T-helper 1 cell treated with Interleukin-12 subunit alpha and Interleukin-12 subunit beta and Interleukin-4 antibody, amounts not matched to agents 30 μg/mL and 1 μg/mL, for 36 hours (primary cell): Measurements from ENCODE around the gene GNB3.

Experiments used
- H3K27ac Mint-ChIP-seq: one replicate; pipeline ENCODE4 v1.8.0; 2021; ENCODE audit warnings: mild to moderate bottlenecking, mixed read lengths
- H3K27me3 Mint-ChIP-seq: one replicate; pipeline ENCODE4 v1.8.0; 2021; ENCODE audit warnings: low read depth, mixed read lengths
- H3K36me3 Mint-ChIP-seq: one replicate; pipeline ENCODE4 v1.8.0; 2021; ENCODE audit warnings: low read depth, mixed read lengths
- H3K4me1 Mint-ChIP-seq: one replicate; pipeline ENCODE4 v1.8.0; 2021; ENCODE audit warnings: low read depth, mixed read lengths
- H3K4me3 Mint-ChIP-seq: one replicate; pipeline ENCODE4 v1.8.0; 2021; ENCODE audit warnings: mild to moderate bottlenecking, moderate library complexity, mixed read lengths
- H3K9me3 Mint-ChIP-seq: one replicate; pipeline ENCODE4 v1.8.0; 2021; ENCODE audit warnings: mixed read lengths

GNB3 gene

DNA sequence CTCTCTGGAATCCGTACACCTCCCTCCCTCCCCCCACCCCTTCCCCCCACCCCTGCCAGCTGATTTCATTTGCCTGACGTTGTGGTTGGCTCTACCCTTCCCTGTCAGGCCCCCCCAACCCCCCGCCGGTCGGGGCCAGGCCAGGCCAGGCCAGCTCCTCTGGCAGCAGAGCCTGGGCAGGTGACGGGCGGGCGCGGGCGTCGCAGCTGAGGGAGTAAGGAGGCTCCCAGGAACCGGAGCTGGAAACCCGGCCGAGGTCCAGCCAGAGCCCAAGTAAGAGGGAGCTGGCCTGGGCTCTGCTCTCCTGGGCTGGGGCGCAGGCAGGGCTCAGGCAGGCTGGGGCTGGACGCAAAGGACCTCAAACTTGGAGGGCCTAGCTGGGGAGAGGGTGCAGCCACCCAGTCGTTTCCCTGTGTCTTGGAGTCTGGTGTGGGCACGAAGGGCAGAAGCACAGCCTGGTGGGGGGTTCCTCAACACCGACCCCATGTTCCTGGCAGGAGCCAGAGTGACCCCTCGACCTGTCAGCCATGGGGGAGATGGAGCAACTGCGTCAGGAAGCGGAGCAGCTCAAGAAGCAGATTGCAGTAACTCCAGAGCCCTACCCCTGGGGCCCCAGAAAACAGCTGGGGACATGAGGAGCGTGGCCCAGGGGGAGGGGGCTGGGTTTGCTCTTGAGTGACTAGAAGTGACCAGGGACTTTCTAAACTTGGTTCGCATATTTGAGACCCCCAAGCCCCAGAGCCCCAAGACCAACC is at the start of gene GNB3:
Gene GNB3, plus strand, starts transcription at position 165 of the 755 bp plus-strand sequence. Its CDS starts 363 bp downstream, at position 528.
- H3K27ac Mint-ChIP-seq: no peak within 1 kb of the TSS
- no peaks in the 10 kb centered on the region for H3K9me3 Mint-ChIP-seq
- no peaks in the 10 kb centered on the region for H3K4me1 Mint-ChIP-seq

DNA sequence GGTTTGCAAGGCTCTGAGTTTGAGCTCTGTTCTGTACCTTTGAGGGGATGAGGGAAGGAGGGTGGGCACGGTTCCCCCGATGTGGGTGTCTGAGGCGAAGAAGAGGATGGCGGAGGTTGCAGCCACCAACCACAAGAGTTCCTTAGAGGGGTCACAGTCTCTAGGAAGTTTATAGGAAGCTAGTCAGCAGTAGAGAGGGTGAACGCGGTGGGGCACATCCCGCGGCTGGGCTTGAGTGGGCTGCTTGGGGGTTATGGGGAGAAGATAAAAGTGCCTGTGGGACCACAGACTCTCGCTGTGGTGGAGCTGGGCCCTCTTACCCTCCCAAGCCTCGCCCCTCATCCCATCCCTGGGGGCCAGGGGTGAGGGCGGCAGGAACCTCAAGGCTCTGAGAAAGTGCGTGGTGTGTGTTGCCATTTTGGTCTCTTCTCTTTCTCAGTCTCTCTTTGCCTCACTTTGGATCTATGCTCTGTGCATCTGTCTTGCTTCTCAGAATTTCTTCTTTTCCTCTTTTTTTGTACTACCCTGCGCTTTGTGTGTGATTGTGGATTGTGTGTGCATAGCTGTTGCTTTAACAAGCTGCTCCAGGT is 48.7 kb upstream of the GNB3 start:
- Mint-ChIP-seq H3K36me3 (peaks cover 32% of the 10 kb centered on the region), H3K4me3 (peak overlapping the region; percentile 100), H3K27ac (peak overlapping the region; percentile 92), H3K27me3 (no peaks in the 10 kb centered on the region), H3K9me3 (no peaks in the 10 kb centered on the region), H3K4me1 (peaks cover 51% of the 10 kb centered on the region)

More for the DNA sequence above, at the start of gene GNB3:
- Mint-ChIP-seq H3K36me3 (peaks cover 5% of the 10 kb centered on the region), H3K4me3 (no peak within 1 kb of the TSS), H3K27me3 (no peaks in the 10 kb centered on the region)

- H3K4me1 Mint-ChIP-seq: peaks cover 55% of the 10 kb centered on the region
- H3K27me3 Mint-ChIP-seq: no peaks in the 10 kb centered on the region
- peak overlapping the region; percentile 100 for H3K4me3 Mint-ChIP-seq
- H3K27ac Mint-ChIP-seq: peak overlapping the region; percentile 92
- H3K36me3 Mint-ChIP-seq: peaks cover 38% of the 10 kb centered on the region
- H3K9me3 Mint-ChIP-seq: no peaks in the 10 kb centered on the region
Observed at GRCh38 chr12:6792522-6793201, 48.1 kb upstream of the GNB3 start.

DNA sequence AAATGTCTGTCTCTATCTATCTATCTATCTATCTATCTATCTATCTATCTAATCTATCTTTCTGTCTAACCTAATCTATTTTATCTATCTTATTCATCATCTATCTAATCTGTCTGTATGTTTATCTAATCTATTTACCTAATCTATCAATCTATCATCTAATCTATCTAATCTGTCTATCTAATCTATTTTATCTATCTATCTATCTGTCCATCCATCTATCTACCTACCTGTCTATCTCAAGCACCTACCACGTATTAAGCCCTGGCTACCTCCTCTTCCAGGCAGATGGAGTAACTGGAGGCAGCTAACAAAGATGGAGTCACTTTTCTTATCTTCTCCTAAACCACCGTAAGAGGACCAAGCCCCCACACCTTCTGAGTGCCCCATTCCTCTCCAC is 45.6 kb upstream of the GNB3 start:
- H3K27me3 Mint-ChIP-seq: no peaks in the 10 kb centered on the region
- no peaks in the 10 kb centered on the region for H3K9me3 Mint-ChIP-seq
- H3K4me3 Mint-ChIP-seq: no peak overlapping the region
- peaks cover 54% of the 10 kb centered on the region for H3K36me3 Mint-ChIP-seq
- peak overlapping the region; percentile 29 for H3K27ac Mint-ChIP-seq
- peaks cover 53% of the 10 kb centered on the region for H3K4me1 Mint-ChIP-seq

GRCh38 chr12:6796576-6796975 is 44.1 kb upstream of the GNB3 start:
- Mint-ChIP-seq H3K27ac (peak overlapping the region; percentile 21), H3K27me3 (no peaks in the 10 kb centered on the region), H3K4me3 (no peak overlapping the region), H3K9me3 (no peaks in the 10 kb centered on the region), H3K4me1 (peaks cover 50% of the 10 kb centered on the region), H3K36me3 (peaks cover 52% of the 10 kb centered on the region)

- H3K27ac Mint-ChIP-seq: no peak overlapping the region
- H3K4me3 Mint-ChIP-seq: no peak overlapping the region
- peaks cover 57% of the 10 kb centered on the region for H3K36me3 Mint-ChIP-seq
- no peaks in the 10 kb centered on the region for H3K9me3 Mint-ChIP-seq
- H3K27me3 Mint-ChIP-seq: no peaks in the 10 kb centered on the region
- peaks cover 33% of the 10 kb centered on the region for H3K4me1 Mint-ChIP-seq
Observed at GRCh38 chr12:6799147-6799546, 41.6 kb upstream of the GNB3 start.

DNA sequence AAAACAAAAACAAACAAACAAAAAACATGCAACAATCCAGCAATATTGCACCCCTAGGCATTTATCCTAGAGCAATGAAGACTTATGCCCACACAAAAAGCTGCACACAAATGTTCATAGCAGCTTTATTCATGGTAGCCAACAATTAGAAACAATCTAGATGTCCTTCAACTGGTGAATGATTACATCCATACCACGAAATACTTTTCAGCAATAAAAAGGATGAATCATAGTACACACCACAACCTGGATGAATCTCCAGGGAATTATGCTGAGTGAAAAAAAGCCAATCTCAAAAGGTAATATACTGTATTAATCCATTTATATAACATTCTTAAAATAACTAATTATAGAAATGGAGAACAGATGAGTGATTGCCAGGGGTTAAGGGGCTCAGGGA is 33.6 kb upstream of the GNB3 start:
- H3K4me1 Mint-ChIP-seq: peaks cover 14% of the 10 kb centered on the region

GRCh38 chr12:6809056-6809455 is 31.7 kb upstream of the GNB3 start:
- Mint-ChIP-seq H3K27ac (no peak overlapping the region), H3K9me3 (no peaks in the 10 kb centered on the region), H3K4me1 (peaks cover 15% of the 10 kb centered on the region), H3K4me3 (no peak overlapping the region), H3K27me3 (no peaks in the 10 kb centered on the region), H3K36me3 (peaks cover 37% of the 10 kb centered on the region)

More for the DNA sequence above, 33.6 kb upstream of the GNB3 start:
- Mint-ChIP-seq H3K27ac (no peak overlapping the region), H3K9me3 (no peaks in the 10 kb centered on the region), H3K27me3 (no peaks in the 10 kb centered on the region), H3K4me3 (no peak overlapping the region), H3K36me3 (peaks cover 38% of the 10 kb centered on the region)

DNA sequence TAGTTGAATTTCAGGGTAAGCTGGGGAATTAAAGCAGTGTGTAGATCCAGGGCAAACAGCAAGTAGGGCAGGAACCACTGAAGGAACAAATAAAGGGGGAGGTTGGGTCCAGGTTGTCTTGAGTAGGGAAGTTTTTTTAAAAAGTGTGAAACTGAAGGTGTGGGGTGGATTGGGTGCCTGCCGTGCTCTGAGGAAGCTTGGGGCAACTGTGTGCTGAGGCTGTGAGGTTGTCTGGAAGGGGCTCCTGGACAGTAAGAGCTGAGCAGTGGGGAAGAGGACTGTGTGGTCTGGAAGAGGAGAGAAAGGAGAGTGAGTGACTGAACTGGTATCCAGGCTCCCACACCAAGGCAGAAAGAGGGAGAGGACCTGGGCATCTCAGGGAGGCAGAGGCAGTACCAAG is 30.0 kb upstream of the GNB3 start:
- Mint-ChIP-seq H3K4me1 (peaks cover 14% of the 10 kb centered on the region), H3K4me3 (no peak overlapping the region), H3K27me3 (no peaks in the 10 kb centered on the region), H3K9me3 (no peaks in the 10 kb centered on the region), H3K36me3 (peaks cover 42% of the 10 kb centered on the region), H3K27ac (peak overlapping the region; percentile 8)

DNA sequence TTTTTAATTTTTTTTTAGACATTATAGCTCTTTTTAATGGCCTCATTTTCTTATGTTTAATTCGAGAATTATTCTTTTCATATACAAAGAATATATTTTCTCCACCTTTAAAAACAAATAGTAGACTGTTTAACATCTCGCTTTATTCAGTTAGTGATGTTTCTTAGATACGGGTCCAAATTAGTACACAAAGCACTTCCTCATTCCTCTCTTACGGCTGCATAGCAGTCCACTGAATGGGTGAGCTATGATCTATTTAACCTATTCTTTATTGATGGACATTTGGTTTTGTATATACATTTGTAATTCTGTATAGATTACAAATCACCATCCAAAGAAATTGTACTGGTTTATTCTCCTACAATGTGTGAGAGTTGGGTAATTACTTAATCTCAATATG is 27.4 kb upstream of the GNB3 start:
- no peaks in the 10 kb centered on the region for H3K27me3 Mint-ChIP-seq
- no peaks in the 10 kb centered on the region for H3K9me3 Mint-ChIP-seq
- peaks cover 57% of the 10 kb centered on the region for H3K36me3 Mint-ChIP-seq
- no peak overlapping the region for H3K4me3 Mint-ChIP-seq
- no peak overlapping the region for H3K27ac Mint-ChIP-seq
- peaks cover 14% of the 10 kb centered on the region for H3K4me1 Mint-ChIP-seq

- Mint-ChIP-seq H3K9me3 (no peaks in the 10 kb centered on the region), H3K4me1 (peaks cover 15% of the 10 kb centered on the region), H3K4me3 (no peak overlapping the region), H3K27ac (peak overlapping the region; percentile 45), H3K27me3 (no peaks in the 10 kb centered on the region), H3K36me3 (peaks cover 54% of the 10 kb centered on the region)
Observed at GRCh38 chr12:6816598-6816997, 24.1 kb upstream of the GNB3 start.

GRCh38 chr12:6817098-6817497 is 23.6 kb upstream of the GNB3 start:
- H3K27me3 Mint-ChIP-seq: peaks cover 3% of the 10 kb centered on the region
- peaks cover 54% of the 10 kb centered on the region for H3K36me3 Mint-ChIP-seq
- H3K27ac Mint-ChIP-seq: no peak overlapping the region
- peaks cover 15% of the 10 kb centered on the region for H3K4me1 Mint-ChIP-seq
- H3K4me3 Mint-ChIP-seq: no peak overlapping the region
- no peaks in the 10 kb centered on the region for H3K9me3 Mint-ChIP-seq

DNA sequence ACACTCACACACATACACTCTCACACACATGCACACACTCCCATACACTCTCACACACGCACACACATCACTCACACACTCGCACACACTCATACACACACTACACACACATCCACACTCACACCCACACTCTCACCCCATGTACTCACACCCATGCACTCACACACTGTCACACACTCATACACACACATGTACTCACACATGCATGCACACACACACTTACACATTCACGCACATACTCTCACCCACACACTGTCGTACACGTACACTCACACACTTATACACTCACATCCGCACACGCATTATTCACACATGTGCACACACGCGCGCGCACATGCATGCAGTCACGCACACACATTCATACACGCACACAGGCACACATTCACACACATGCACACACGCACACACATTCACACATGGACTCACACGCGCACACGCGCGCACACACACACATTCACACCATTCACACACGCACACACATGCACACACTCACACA is 23.0 kb upstream of the GNB3 start:
- Mint-ChIP-seq H3K27ac (no peak overlapping the region), H3K4me1 (peaks cover 15% of the 10 kb centered on the region), H3K36me3 (peaks cover 54% of the 10 kb centered on the region), H3K4me3 (no peak overlapping the region), H3K27me3 (peaks cover 10% of the 10 kb centered on the region), H3K9me3 (no peaks in the 10 kb centered on the region)

GRCh38 chr12:6818222-6818621 is 22.5 kb upstream of the GNB3 start:
- Mint-ChIP-seq H3K9me3 (no peaks in the 10 kb centered on the region), H3K4me1 (peaks cover 15% of the 10 kb centered on the region), H3K36me3 (peaks cover 54% of the 10 kb centered on the region), H3K27me3 (peaks cover 15% of the 10 kb centered on the region), H3K4me3 (no peak overlapping the region), H3K27ac (no peak overlapping the region)

DNA sequence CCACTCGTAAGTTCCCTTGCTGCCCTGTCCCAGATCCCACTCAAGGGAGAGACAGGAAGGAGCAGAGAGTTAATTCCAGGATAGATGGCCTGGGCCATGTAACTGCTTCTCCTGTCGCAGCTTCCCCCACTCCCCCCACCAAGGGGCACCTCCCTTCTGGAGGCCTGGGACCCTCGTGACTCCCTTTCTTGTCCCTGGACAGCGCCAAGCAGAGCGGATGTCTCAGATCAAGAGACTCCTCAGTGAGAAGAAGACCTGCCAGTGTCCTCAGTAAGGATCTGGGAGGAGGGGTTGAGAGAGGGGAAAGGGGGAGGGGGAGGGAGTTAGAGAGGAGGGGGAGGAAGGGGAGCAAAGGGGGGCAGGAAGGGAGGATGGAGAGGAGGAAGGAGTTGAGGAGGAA is 22.1 kb upstream of the GNB3 start:
- no peak overlapping the region for H3K4me3 Mint-ChIP-seq
- H3K36me3 Mint-ChIP-seq: peaks cover 50% of the 10 kb centered on the region
- H3K9me3 Mint-ChIP-seq: no peaks in the 10 kb centered on the region
- no peak overlapping the region for H3K27ac Mint-ChIP-seq
- H3K4me1 Mint-ChIP-seq: peaks cover 14% of the 10 kb centered on the region
- H3K27me3 Mint-ChIP-seq: peaks cover 16% of the 10 kb centered on the region
